K562 (cell line): Measurements from ENCODE around the gene HDAC1. TPM values are rescaled to one million over a fixed set of nuclear protein-coding genes. Genes with fewer than 3 reads are reported as not detected.

Experiments
- BRF2 ChIP-seq: IDR thresholded peaks from 3 replicates; pipeline ENCODE4 v1.6.1; 2011; ENCODE audit warnings: borderline replicate concordance, mild to moderate bottlenecking; ENCODE audit not compliant: insufficient read length, insufficient read depth
- CEBPZ ChIP-seq: fragments of 150-350 bp; IDR thresholded peaks from 2 replicates; pipeline ENCODE4 v1.6.1; 2014; ENCODE audit warnings: low read depth, mild to moderate bottlenecking, low read length, borderline replicate concordance
- HBP1 ChIP-seq: fragments of 450-650 bp; formaldehyde crosslinking; IDR thresholded peaks from 2 replicates; pipeline ENCODE4 v1.4.0; 2022; ENCODE audit warnings: missing genetic modification characterization
- OTX1 ChIP-seq: fragments of 450-650 bp; formaldehyde crosslinking; IDR thresholded peaks from 2 replicates; pipeline ENCODE4 v1.4.0; 2022; ENCODE audit warnings: mild to moderate bottlenecking
- POLR3G ChIP-seq: IDR thresholded peaks from 2 replicates; pipeline ENCODE4 v1.6.1; 2011; ENCODE audit not compliant: insufficient read length, insufficient replicate concordance; ENCODE audit errors: extremely low read depth
- SPI1 ChIP-seq: IDR thresholded peaks from 2 replicates; pipeline ENCODE4 v1.6.1; 2011; ENCODE audit warnings: low read depth, low read length, control low read depth, borderline replicate concordance
- ZNF175 ChIP-seq: fragments of 200-800 bp; sonication (Bioruptor generic); IDR thresholded peaks from 2 replicates; pipeline ENCODE4 v1.6.1; 2016; ENCODE audit warnings: low read depth, mild to moderate bottlenecking, missing genetic modification characterization, missing compliant biosample characterization
- polyA plus RNA-seq, 8 experiments: library from polyadenylated mRNA; depleted of rRNA in 4 of 8; stranded (reverse) in 5 of 8; unstranded in 3 of 8; fragments of >200 nt; fragmentation: Nextera tagmentation in 2 of 8; fragmentation: Illumina TruSeq in 1 of 8; extraction: Ambion mirVana in 2 of 8; extraction: Trizol in 1 of 8; gene quantifications; 2 replicates each; pipeline versions ENCODE4 v1.2.1 to v1.2.3, GENCODE V29; 2011 to 2014; ENCODE audit warnings: inconsistent platforms in 1 of 8, missing spikeins in 1 of 8
- total RNA-seq, 7 experiments: library from RNA; depleted of rRNA in 6 of 7; stranded (reverse); fragments of >200 nt in 6 of 7; fragmentation: Illumina TruSeq in 2 of 7; extraction: Trizol in 2 of 7; gene quantifications; 2 replicates each; pipeline versions ENCODE4 v1.2.1 to v1.2.3, GENCODE V29; 2011 to 2021; ENCODE audit warnings: low replicate concordance in 1 of 7

The HDAC1 gene
- total and polyA plus RNA-seq, 9 of the 15 experiments (the other 6 are each of a cell fraction or from before 2014, with no cell fraction given), result 169 to 384 (median 193) TPM

GRCh38 chr1:32356478-32356877, 64.6 kb downstream of the HDAC1 start (continued):
- TF ChIP-seq ZNF175 (CRISPR knock-in tag) (no peak), CEBPZ (no peak), OTX1 (CRISPR knock-in tag) (0 out of 2 replicates have a peak, but pooled peaks have one; percentile 43), HBP1 (CRISPR knock-in tag) (0 out of 2 replicates have a peak, but pooled peaks have one; percentile 58), SPI1 (no peak), POLR3G (no peak), BRF2 (no peak)
